Fibroblast of villous mesenchyme (primary cell): Measurements from ENCODE around the gene ZBTB21. TPM values are rescaled to one million over a fixed set of nuclear protein-coding genes. Genes with fewer than 3 reads are reported as not detected.

Source experiments
- DNase-seq: peaks from one replicate; pipeline ENCODE4 v3.0.0-alpha.2; 2010; ENCODE audit warnings: low read depth
- H3K4me3 ChIP-seq: 2 replicates; pipeline ENCODE4 v1.5.1; 2011; ENCODE audit warnings: low read depth, mild to moderate bottlenecking, low read length
- total RNA-seq: library from RNA; depleted of rRNA; stranded (reverse); fragments of >200 nt; gene quantifications from 2 replicates; pipeline ENCODE4 v1.2.3, GENCODE V29; 2012
- TF ChIP-seq, protein P1 (sequence below): IDR thresholded peaks from 2 replicates; pipeline ENCODE4 v1.5.1; 2012; ENCODE audit warnings: low read depth, mild to moderate bottlenecking, low read length; ENCODE audit not compliant: insufficient read depth

Gene ZBTB21
- total RNA-seq, 1 donor: 19.0 TPM

DNA sequence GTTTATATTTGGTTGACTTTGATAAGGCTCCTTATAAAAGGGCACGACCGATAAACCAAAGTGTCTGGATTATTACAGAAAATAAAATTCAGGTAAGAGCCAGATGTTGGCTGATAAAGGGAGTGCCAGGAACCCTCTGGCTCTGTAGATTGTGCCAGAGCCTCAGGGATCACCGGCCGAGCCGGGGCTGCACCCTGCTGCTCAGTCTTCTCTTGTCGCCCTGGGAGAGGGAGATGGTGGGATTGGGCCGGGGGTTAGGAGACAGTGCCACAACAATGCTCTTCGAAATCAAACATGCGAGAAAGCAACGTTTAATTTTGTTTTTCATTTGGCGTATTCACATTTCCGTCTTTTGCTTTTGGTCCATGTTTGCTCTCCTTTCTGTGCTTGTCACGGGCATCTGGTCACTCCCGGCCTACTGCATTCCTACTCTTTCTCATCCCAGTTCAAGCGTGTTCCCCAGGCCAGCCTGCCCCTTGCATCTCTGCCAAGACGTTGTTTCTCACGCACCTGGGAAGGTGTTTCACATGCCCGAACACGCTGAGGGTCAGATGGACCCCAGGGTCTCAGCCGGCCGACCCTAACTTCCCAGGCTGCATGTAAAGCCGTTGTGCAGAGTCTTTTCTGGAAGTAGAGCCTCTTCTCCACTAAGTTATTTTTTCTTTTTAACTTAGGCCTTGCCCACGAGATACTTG lies 37.5 kb downstream of the ZBTB21 start:
- DNase-seq: no peak
- no peak overlapping the region for H3K4me3 ChIP-seq
- TF ChIP-seq, protein P1, sequence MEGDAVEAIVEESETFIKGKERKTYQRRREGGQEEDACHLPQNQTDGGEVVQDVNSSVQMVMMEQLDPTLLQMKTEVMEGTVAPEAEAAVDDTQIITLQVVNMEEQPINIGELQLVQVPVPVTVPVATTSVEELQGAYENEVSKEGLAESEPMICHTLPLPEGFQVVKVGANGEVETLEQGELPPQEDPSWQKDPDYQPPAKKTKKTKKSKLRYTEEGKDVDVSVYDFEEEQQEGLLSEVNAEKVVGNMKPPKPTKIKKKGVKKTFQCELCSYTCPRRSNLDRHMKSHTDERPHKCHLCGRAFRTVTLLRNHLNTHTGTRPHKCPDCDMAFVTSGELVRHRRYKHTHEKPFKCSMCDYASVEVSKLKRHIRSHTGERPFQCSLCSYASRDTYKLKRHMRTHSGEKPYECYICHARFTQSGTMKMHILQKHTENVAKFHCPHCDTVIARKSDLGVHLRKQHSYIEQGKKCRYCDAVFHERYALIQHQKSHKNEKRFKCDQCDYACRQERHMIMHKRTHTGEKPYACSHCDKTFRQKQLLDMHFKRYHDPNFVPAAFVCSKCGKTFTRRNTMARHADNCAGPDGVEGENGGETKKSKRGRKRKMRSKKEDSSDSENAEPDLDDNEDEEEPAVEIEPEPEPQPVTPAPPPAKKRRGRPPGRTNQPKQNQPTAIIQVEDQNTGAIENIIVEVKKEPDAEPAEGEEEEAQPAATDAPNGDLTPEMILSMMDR: no peak

DNA sequence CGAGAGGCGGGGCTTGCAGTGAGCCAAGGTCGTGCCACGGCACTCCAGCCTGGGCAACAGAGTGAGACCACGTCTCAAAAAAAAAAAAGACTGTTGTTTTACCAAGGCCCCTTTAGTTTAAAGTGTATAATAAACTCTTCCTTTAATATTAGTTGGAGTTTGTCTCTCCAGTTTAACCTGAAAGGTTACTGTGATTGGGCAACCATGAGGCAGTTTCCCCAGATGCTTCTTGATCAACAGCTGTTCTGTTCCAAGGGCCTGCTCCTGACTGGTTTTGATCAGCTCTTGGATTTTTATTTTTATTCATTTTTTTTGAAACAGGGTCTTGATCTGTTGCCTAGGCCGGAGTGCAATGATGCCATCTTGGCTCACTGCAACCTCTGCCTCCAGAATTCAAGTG lies 38.3 kb downstream of the ZBTB21 start:
- H3K4me3 ChIP-seq: no peak overlapping the region
- TF ChIP-seq, protein P1: no peak
- no peak for DNase-seq

DNA sequence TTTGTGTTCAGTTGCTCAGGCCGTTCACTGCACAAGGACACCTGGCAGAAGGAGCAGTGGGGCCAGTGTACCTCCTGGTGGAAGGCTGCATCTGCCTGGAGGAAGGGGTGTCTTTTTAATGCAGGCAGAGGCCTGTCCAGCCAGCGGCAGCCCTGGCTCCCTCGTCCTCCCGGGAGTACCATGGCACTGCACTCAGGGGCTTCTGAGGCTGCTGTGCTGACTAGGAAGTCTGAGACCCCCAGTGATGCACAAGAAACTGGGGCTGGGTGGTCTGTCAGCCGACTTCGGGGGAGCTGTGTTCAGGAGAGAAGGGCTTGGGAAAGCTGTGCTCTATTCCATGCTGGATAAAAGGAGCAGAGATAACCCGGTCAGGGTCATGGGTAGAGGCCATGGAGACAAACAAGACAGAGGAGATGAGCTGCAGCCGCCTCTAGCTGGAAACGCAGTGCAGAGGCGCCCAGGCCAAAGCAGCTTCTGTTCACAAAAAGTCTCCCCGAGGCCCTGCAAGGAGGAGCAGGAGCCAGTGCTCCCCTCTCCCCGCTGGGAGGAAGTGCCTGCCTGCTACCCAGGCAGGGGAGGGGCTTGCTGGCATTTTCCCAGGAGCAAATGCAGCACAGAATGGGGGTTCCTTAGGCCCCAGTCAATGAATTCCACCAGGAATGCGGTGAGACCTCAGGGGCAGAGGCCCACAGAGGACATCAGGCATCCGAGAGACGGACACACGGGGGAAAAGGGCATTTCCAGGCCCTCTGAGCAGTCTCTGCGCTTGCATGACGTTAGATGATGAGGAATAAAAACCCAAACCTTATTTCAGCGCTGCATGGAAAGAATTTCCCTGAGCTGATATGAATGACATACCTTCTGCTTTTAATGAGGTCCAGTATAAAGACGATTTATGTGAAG lies 39.2 kb downstream of the ZBTB21 start:
- no peak overlapping the region for H3K4me3 ChIP-seq
- no peak for DNase-seq
- TF ChIP-seq, protein P1: no peak

DNA sequence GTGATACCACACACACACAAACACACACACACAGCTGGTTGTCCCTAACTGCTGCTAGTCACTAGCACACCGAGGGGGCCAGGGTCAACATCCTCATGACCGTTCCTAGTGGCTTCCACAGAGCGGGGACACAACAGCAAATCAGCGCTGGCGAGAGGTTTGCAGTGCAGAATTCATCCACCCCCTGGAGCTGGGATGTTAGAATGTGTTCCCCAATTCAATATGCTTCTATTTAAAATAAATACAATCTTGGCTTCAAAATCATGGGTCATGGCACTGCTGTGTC lies 40.1 kb downstream of the ZBTB21 start:
- TF ChIP-seq, protein P1: no peak
- no peak for DNase-seq
- no peak overlapping the region for H3K4me3 ChIP-seq

DNA sequence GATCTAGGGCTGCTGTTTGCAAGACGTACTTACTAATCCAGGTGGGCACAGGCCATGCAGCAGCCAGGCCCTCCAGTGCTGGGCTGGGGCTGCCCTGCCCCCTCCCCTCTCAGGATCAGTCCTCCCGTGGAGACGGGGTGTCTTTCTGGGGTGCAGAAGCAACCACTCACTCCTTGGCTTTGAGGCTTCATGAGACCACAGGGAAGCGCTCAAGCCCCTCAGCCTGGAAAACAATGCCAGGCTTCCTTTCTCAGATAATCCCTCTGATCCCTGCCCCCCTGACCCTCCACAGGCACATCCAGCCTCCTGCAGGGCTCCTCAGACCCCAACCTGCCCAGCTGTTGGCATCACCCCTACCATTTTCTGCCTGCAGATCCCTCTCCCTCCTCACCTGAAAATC lies 42.5 kb downstream of the ZBTB21 start:
- no peak overlapping the region for H3K4me3 ChIP-seq
- TF ChIP-seq, protein P1: no peak
- DNase-seq: no peak

DNA sequence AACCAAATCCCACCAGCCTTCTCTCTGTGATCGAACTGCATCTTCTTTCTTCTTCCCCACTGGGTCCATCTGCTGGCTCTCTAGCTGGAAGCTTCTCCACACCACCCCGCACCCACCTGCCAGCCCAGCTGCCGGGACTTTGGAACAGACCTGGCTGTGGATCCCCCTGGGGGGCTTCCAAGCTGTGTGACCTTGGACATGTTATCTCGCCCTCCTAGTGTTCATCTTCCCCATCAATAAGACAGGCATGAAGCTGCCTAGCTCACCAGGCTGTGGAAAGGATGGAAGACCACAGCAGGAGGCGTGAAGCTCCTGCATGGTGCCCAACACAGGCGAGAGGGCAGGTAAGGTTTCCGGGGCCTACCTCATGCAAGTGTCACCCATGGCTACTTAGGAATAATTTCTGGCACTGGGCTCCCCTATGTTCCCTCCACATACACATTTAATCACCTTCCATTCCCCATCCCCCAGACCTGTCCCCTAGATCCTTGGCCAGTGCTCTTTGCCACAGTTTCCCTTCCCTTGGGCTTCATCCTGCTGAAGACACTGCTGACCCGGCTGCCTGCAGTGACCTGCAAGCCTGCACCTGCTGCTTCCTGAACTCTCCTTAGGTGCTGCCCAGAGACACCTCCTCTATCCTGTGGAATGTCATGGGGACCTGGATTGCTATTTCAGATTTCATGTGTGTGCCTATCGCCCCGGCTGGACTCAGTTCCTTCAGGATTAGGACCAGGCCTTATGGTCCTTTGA lies 43.1 kb downstream of the ZBTB21 start:
- no peak overlapping the region for H3K4me3 ChIP-seq
- no peak for DNase-seq
- TF ChIP-seq, protein P1: no peak
